ENCODE measurements around the gene CLDN34. TPM values are rescaled to one million over a fixed set of nuclear protein-coding genes. Genes with fewer than 3 reads are reported as not detected.

The CLDN34 gene
- total and polyA plus RNA-seq, 2 experiments from 2014 or later: not detected

DNA sequence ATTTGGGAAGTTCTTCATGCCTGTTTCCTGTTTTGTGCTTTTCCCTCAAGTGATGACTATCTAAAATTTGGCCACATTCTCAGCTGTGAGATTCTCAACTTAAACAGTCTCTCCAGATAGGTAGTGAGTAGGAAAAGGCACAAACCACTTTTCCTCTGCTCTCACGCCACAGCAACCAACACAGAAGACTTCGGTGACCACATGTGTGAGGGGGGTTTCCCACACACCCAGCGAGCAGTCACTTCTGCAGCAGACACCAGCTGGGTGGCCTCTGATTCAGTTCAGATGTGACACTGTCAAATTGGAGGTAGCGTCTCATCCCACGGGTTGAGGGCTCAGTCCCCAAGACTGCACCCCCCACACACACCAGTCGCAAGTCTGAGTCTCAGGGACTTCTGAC, 25.1 kb upstream of the CLDN34 start (continued):
- TF ChIP-seq, protein P1, sequence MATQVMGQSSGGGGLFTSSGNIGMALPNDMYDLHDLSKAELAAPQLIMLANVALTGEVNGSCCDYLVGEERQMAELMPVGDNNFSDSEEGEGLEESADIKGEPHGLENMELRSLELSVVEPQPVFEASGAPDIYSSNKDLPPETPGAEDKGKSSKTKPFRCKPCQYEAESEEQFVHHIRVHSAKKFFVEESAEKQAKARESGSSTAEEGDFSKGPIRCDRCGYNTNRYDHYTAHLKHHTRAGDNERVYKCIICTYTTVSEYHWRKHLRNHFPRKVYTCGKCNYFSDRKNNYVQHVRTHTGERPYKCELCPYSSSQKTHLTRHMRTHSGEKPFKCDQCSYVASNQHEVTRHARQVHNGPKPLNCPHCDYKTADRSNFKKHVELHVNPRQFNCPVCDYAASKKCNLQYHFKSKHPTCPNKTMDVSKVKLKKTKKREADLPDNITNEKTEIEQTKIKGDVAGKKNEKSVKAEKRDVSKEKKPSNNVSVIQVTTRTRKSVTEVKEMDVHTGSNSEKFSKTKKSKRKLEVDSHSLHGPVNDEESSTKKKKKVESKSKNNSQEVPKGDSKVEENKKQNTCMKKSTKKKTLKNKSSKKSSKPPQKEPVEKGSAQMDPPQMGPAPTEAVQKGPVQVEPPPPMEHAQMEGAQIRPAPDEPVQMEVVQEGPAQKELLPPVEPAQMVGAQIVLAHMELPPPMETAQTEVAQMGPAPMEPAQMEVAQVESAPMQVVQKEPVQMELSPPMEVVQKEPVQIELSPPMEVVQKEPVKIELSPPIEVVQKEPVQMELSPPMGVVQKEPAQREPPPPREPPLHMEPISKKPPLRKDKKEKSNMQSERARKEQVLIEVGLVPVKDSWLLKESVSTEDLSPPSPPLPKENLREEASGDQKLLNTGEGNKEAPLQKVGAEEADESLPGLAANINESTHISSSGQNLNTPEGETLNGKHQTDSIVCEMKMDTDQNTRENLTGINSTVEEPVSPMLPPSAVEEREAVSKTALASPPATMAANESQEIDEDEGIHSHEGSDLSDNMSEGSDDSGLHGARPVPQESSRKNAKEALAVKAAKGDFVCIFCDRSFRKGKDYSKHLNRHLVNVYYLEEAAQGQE (IDR thresholded peaks at IDR 0.05; ENCODE audit: unreplicated experiment): no peak

DNA sequence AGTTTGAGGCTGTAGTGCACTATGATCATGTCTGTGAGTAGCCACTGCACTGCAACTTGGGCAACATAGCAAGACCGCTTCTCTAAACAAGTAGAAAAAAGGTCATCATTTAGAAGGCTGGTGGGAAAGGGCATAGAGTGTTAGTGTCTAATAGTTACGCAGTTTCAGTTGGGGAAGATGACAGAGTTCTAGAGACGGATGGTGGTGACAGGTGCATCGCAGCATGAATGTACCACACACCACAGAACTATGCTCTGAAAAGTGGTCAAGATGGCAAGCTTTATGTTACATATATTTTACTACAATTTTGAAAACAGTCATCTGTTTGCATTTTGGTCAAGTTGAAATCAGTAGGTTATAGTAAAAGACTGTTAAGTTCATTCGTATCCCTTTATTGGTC, 23.7 kb upstream of the CLDN34 start:
- TF ChIP-seq, protein P1 (IDR thresholded peaks at IDR 0.05; ENCODE audit: unreplicated experiment): no peak
- TF ChIP-seq EZH2 (IDR thresholded peaks at IDR 0.05; ENCODE audit: low read depth, unreplicated experiment) (no peak), NANOG (IDR thresholded peaks at IDR 0.05; ENCODE audit: borderline replicate concordance) (no peak)
- peaks cover 41% of the 10 kb centered on the region for H3K36me3 Mint-ChIP-seq (ENCODE audit: low read depth)
- ATAC-seq: no peak

DNA sequence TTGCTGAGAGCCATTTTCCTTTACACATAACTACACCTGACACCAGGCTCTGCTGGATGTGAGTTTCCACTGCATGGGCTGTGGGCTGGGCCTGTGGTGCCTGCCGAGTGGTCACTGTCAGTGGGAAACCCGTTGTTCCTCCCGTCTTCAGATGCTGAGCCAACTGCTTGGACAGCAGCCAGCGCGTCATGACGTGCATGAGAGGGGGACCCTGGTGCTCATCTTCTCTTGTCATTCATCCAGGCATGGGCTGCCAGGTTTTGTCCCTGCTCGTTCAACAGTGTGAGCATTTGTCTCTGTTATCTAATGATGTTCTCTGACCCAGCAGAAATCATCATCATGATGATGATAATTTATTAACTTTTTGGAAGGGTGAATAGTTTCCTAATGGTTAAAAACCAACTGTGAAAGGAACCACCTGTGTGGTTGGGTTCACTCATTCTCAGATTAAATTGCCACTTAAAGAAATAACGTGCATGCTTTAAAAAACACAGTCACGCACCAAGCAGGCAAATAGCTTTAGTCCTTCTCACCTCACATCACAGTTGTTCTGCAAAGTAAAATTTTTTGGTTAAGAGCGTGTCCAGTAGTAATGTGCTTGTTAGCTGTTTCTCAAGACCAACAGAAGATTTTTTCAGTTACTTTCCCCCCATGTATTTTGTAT, 19.9 kb upstream of the CLDN34 start:
- Histone ChIP-seq H2AFZ (no peak overlapping the region), H3K27ac (ENCODE audit: low read depth) (no peak overlapping the region), H4K20me1 (replicated peaks; ENCODE audit: insufficient read depth) (no peaks in the 10 kb centered on the region), H3F3A (replicated peaks; ENCODE audit: low read depth) (no peaks in the 10 kb centered on the region), H3K9me2 (ENCODE audit: insufficient read depth) (no peaks in the 10 kb centered on the region), H3K27me3 (ENCODE audit: insufficient read depth) (no peaks in the 10 kb centered on the region), H3K4me1 (ENCODE audit: insufficient read depth) (no peaks in the 10 kb centered on the region), H3K36me3 (ENCODE audit: insufficient read depth) (no peaks in the 10 kb centered on the region), H3K4me3 (no peak overlapping the region), H3K4me2 (no peak overlapping the region), H3K79me2 (replicated peaks; ENCODE audit: insufficient read depth) (no peaks in the 10 kb centered on the region)
- no peak for DNase-seq (ENCODE audit: low spot score)
- no peaks in the 10 kb centered on the region for H3K4me1 Mint-ChIP-seq
- peaks cover 39% of the 10 kb centered on the region for H3K36me3 Mint-ChIP-seq (ENCODE audit: low read depth)
- ATAC-seq: no peak
- no peak overlapping the region for H3K27ac Mint-ChIP-seq
- H3K9me3 Mint-ChIP-seq: peaks cover 4% of the 10 kb centered on the region
- H3K4me3 Mint-ChIP-seq: no peak overlapping the region
- peaks cover 3% of the 10 kb centered on the region for H3K27me3 Mint-ChIP-seq (ENCODE audit: insufficient read depth, low read depth, poor library complexity)
- TF ChIP-seq STAT1 (IDR thresholded peaks at IDR 0.05; ENCODE audit: unreplicated experiment) (no peak), EZH2 (IDR thresholded peaks at IDR 0.05; ENCODE audit: low read depth, unreplicated experiment) (no peak)
- TF ChIP-seq, protein P2, sequence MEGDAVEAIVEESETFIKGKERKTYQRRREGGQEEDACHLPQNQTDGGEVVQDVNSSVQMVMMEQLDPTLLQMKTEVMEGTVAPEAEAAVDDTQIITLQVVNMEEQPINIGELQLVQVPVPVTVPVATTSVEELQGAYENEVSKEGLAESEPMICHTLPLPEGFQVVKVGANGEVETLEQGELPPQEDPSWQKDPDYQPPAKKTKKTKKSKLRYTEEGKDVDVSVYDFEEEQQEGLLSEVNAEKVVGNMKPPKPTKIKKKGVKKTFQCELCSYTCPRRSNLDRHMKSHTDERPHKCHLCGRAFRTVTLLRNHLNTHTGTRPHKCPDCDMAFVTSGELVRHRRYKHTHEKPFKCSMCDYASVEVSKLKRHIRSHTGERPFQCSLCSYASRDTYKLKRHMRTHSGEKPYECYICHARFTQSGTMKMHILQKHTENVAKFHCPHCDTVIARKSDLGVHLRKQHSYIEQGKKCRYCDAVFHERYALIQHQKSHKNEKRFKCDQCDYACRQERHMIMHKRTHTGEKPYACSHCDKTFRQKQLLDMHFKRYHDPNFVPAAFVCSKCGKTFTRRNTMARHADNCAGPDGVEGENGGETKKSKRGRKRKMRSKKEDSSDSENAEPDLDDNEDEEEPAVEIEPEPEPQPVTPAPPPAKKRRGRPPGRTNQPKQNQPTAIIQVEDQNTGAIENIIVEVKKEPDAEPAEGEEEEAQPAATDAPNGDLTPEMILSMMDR (conservative IDR thresholded peaks at IDR 0.05; ENCODE audit: low read depth in 2 of 2): no peak
- TF ChIP-seq, protein P1 (IDR thresholded peaks at IDR 0.05; ENCODE audit: unreplicated experiment): no peak

More for the DNA sequence above, 23.7 kb upstream of the CLDN34 start:
- Mint-ChIP-seq H3K4me1 (no peaks in the 10 kb centered on the region), H3K9me3 (no peaks in the 10 kb centered on the region), H3K27me3 (ENCODE audit: insufficient read depth, low read depth, poor library complexity) (no peaks in the 10 kb centered on the region), H3K4me3 (no peak overlapping the region), H3K27ac (no peak overlapping the region)
- Histone ChIP-seq H3K9me2 (ENCODE audit: insufficient read depth) (no peaks in the 10 kb centered on the region), H3K27me3 (ENCODE audit: insufficient read depth) (no peaks in the 10 kb centered on the region), H3K4me1 (ENCODE audit: insufficient read depth) (no peaks in the 10 kb centered on the region), H2AFZ (no peak overlapping the region), H3K4me2 (no peak overlapping the region), H3K4me3 (no peak overlapping the region), H3K79me2 (replicated peaks; ENCODE audit: insufficient read depth) (no peaks in the 10 kb centered on the region), H4K20me1 (replicated peaks; ENCODE audit: insufficient read depth) (no peaks in the 10 kb centered on the region), H3K27ac (ENCODE audit: low read depth) (no peak overlapping the region), H3K36me3 (ENCODE audit: insufficient read depth) (no peaks in the 10 kb centered on the region; the same call in 1 of the 2 replicates), H3F3A (replicated peaks; ENCODE audit: low read depth) (no peaks in the 10 kb centered on the region)
- DNase-seq (ENCODE audit: low spot score): no peak
